HCT116 (cell line): ENCODE results near the gene SWT1. TPM values are rescaled to one million over a fixed set of nuclear protein-coding genes. Genes with fewer than 3 reads are reported as not detected.

Experiments used
- ATAC-seq: fragments of 200-7000 bp; cut with Tn5 transposase; 2 replicates; pipeline ENCODE4 v1.9.1; 2020; ENCODE audit warnings: mild to moderate bottlenecking, moderate library complexity
- BruUV-seq: library from RNA; stranded (reverse); fragments of 400-500 nt; replicated peaks from 2 replicates; lab custom pipeline; 2021; lab: Mats Ljungman, UMichigan
- CTCF ChIA-PET: fragments of 300-600 bp; sonication (Branson Sonifier 250); formaldehyde crosslinking; loops from one replicate; lab custom pipeline; 2021; ENCODE audit warnings: antibody characterized with exemption; lab: Charles Lee
- POLR2A ChIA-PET: fragments of 300-600, 350-600 bp; sonication (Branson Sonifier 250); formaldehyde crosslinking; loops from one replicate; lab custom pipeline; 2021; ENCODE audit warnings: antibody characterized with exemption; lab: Charles Lee
- RAD21 ChIA-PET, 2 experiments: fragments of 300-600 bp; sonication (Branson Sonifier 250); formaldehyde crosslinking; loops; one replicate each; lab custom pipeline; 2023; ENCODE audit warnings: low total read pairs in 2 of 2; ENCODE audit not compliant: uncharacterized antibody in 2 of 2, unreplicated experiment in 2 of 2, low non-redundant PET in 1 of 2; lab: Charles Lee
- DNase-seq: peaks from one replicate; pipeline ENCODE4 v3.0.0-alpha.2; 2010; ENCODE audit warnings: low read depth, low spot score
- H2AFZ ChIP-seq: fragments of 200-600 bp; shearing (Covaris generic), sonication (generic); 2 replicates; pipeline ENCODE4 v1.6.1; 2017; ENCODE audit warnings: low read depth, mixed run types, mixed read lengths, antibody characterized with exemption, low read length; ENCODE audit not compliant: poor library complexity, severe bottlenecking
- H3K27ac ChIP-seq: 2 replicates; pipeline ENCODE4 v1.5.1; 2012; ENCODE audit warnings: low read depth, low read length
- H3K27me3 ChIP-seq: fragments of 200-600 bp; sonication (generic); 2 replicates; pipeline ENCODE4 v1.6.1; 2016; ENCODE audit warnings: mixed run types, low read length, mixed read lengths; ENCODE audit not compliant: insufficient read depth
- H3K36me3 ChIP-seq, 2 experiments: fragments of 200-500 bp in 1 of 2; fragments of 200-600 bp in 1 of 2; sonication (Bioruptor generic) in 1 of 2; sonication (generic) in 1 of 2; 2 replicates each; pipeline versions ENCODE4 v1.5.1 to v1.6.1; 2014 to 2016; ENCODE audit warnings: low read length in 2 of 2, inconsistent platforms in 1 of 2, mixed read lengths in 1 of 2, mixed run types in 1 of 2; ENCODE audit not compliant: insufficient read depth in 2 of 2, control insufficient read depth in 1 of 2
- H3K4me1 ChIP-seq, 2 experiments: fragments of 200-600 bp in 1 of 2; sonication (generic) in 1 of 2; 2 replicates each; pipeline versions ENCODE4 v1.5.1 to v1.6.1; 2012 to 2017; ENCODE audit warnings: low read length in 2 of 2, inconsistent platforms in 1 of 2, mild to moderate bottlenecking in 1 of 2, mixed read lengths in 1 of 2, mixed run types in 1 of 2, moderate library complexity in 1 of 2; ENCODE audit not compliant: insufficient read depth in 2 of 2, control insufficient read depth in 1 of 2
- H3K4me2 ChIP-seq: fragments of 200-600 bp; sonication (generic); 2 replicates; pipeline ENCODE4 v1.6.1; 2017; ENCODE audit warnings: mixed run types, low read length, mixed read lengths
- H3K4me3 ChIP-seq, 2 experiments: fragments of 200-600 bp in 1 of 2; sonication (generic) in 1 of 2; replicated peaks in 1 of 2; 2 replicates each; pipeline ENCODE4 v1.5.1; 2011 to 2016; ENCODE audit warnings: low read length in 2 of 2, control low read depth in 1 of 2, low read depth in 1 of 2, mild to moderate bottlenecking in 1 of 2, mixed read lengths in 1 of 2, mixed run types in 1 of 2
- H3K79me2 ChIP-seq: fragments of 200-600 bp; sonication (generic); 2 replicates; pipeline ENCODE4 v1.6.1; 2017; ENCODE audit warnings: mild to moderate bottlenecking, mixed run types, low read length, moderate library complexity, mixed read lengths; ENCODE audit not compliant: insufficient read depth
- H3K9ac ChIP-seq: fragments of 200-600 bp; sonication (generic); 2 replicates; pipeline ENCODE4 v1.6.1; 2016; ENCODE audit warnings: low read length, mixed read lengths
- H3K9me2 ChIP-seq: fragments of 200-600 bp; sonication (generic), shearing (Covaris generic); 2 replicates; pipeline ENCODE4 v1.6.1; 2017; ENCODE audit warnings: mixed run types, mild to moderate bottlenecking, moderate library complexity; ENCODE audit not compliant: insufficient read depth
- H3K9me3 ChIP-seq, 2 experiments: fragments of 200-500 bp in 1 of 2; fragments of 200-600 bp in 1 of 2; sonication (Bioruptor generic) in 1 of 2; sonication (generic) in 1 of 2; 2 replicates each; pipeline ENCODE4 v1.6.1; 2014 to 2017; ENCODE audit warnings: low read length in 2 of 2, mixed read lengths in 2 of 2, inconsistent platforms in 1 of 2, low read depth in 1 of 2, mild to moderate bottlenecking in 1 of 2, mixed run types in 1 of 2, moderate library complexity in 1 of 2; ENCODE audit not compliant: control insufficient read depth in 1 of 2, insufficient read depth in 1 of 2
- H4K20me1 ChIP-seq: fragments of 200-600 bp; sonication (generic), shearing (Covaris generic); 2 replicates; pipeline ENCODE4 v1.6.1; 2017; ENCODE audit warnings: mixed run types, mild to moderate bottlenecking, moderate library complexity; ENCODE audit not compliant: insufficient read depth
- EGR1 ChIP-seq: IDR thresholded peaks from 2 replicates; pipeline ENCODE4 v1.6.1; 2012; ENCODE audit warnings: low read depth
- EZH2phosphoT487 ChIP-seq: fragments of 200-600 bp; IDR thresholded peaks from 2 replicates; pipeline ENCODE4 v1.6.1; 2018; ENCODE audit warnings: antibody characterized with exemption, borderline replicate concordance
- MAX ChIP-seq: IDR thresholded peaks from 2 replicates; pipeline ENCODE4 v1.6.1; 2012
- SP1 ChIP-seq: IDR thresholded peaks from 2 replicates; pipeline ENCODE4 v1.6.1; 2012; ENCODE audit warnings: low read depth
- SRF ChIP-seq: IDR thresholded peaks from 2 replicates; pipeline ENCODE4 v1.6.1; 2012; ENCODE audit warnings: low read depth
- ZNF274 ChIP-seq: fragments of 200-500 bp; sonication (Bioruptor generic); IDR thresholded peaks from 2 replicates; pipeline ENCODE4 v1.6.1; 2014; ENCODE audit warnings: mild to moderate bottlenecking, low read depth, low read length, inconsistent platforms
- intact Hi-C: fragments of 100-400 bp; cut with micrococcal nuclease; formaldehyde crosslinking; loops from 2 replicates; pipeline ENCODE4 v1.10.0; 2022
- total RNA-seq: library from RNA; stranded (reverse); gene quantifications from one replicate; pipeline ENCODE4 v1.2.1, GENCODE V29; 2021; ENCODE audit not compliant: unreplicated experiment

Gene SWT1
- total RNA-seq, 1 experiment from 2014 or later, result 3.3 TPM

GRCh38 chr1:185162491-185162890 is 5.5 kb downstream of the SWT1 start:
- Histone ChIP-seq H2AFZ (no peak overlapping the region), H4K20me1 (no peaks in the 10 kb centered on the region), H3K4me2 (no peak overlapping the region), H3K4me3 (no peak overlapping the region), H3K36me3 (no peaks in the 10 kb centered on the region), H3K27ac (no peak overlapping the region), H3K27me3 (no peaks in the 10 kb centered on the region), H3K9me3 (no peaks in the 10 kb centered on the region), H3K79me2 (no peaks in the 10 kb centered on the region), H3K9me2 (no peaks in the 10 kb centered on the region), H3K9ac (no peak overlapping the region), H3K4me1 (peaks cover 0 to 11% of the 10 kb centered on the region in 2 experiments; a peak in 2 of 4 replicates)
- POLR2A ChIA-PET, result no interaction called here
- no TSS peak for BruUV-seq
- CTCF ChIA-PET, result interaction anchor here (1.1 kb wide), 1 partner anchor 8 kb away, joined by 4 read pairs; no protein-coding TSS in a partner anchor
- ATAC-seq (no peak), DNase-seq (no peak)
- TF ChIP-seq EZH2phosphoT487 (no peak), SRF (no peak)
- intact Hi-C loops, result no loop called here
- RAD21 ChIA-PET, result interaction anchor here in 1 of 2 experiments (0.6 kb wide), 1 partner anchor 100 kb away, joined by 5 read pairs; no protein-coding TSS in a partner anchor

- H3K4me3 ChIP-seq, result no peak overlapping the region
- H3K79me2 ChIP-seq, result no peaks in the 10 kb centered on the region
- H3K4me1 ChIP-seq, result 0 out of 4 replicates have a peak, but pooled peaks cover 0 to 3% of the 10 kb centered on the region in 2 experiments
- no peak for DNase-seq
- RAD21 ChIA-PET, result no interaction called here
- POLR2A ChIA-PET, result no interaction called here
- H2AFZ ChIP-seq, result no peak overlapping the region
- no peak overlapping the region for H3K4me2 ChIP-seq
- no peaks in the 10 kb centered on the region for H3K9me2 ChIP-seq
- no peak overlapping the region for H3K27ac ChIP-seq
- no peaks in the 10 kb centered on the region for H4K20me1 ChIP-seq
- no peaks in the 10 kb centered on the region for H3K36me3 ChIP-seq
- BruUV-seq, result no TSS peak
- no peaks in the 10 kb centered on the region for H3K27me3 ChIP-seq
- intact Hi-C loops, result no loop called here
- H3K9ac ChIP-seq, result no peak overlapping the region
- no peak for ATAC-seq
- no peak for TF ChIP-seq ZNF274
- TF ChIP-seq EGR1, result no peak
- no peak for TF ChIP-seq SP1
- TF ChIP-seq MAX, result no peak
- H3K9me3 ChIP-seq, result no peaks in the 10 kb centered on the region
- CTCF ChIA-PET, result no interaction called here
Measured at GRCh38 chr1:185166106-185166505, 9.1 kb downstream of the SWT1 start.
